GM18520 (cell line): Measurements from ENCODE around the gene STXBP6.
"Not testable (repeated sequence)": the region's sequence is repeated elsewhere in the genome, so short reads cannot be mapped to it uniquely, and the experiment has no call there.

Experiments
- ATAC-seq: cut with Tn5 transposase; IDR thresholded peaks from one replicate; pipeline ENCODE4 v1.9.1; 2021; ENCODE audit not compliant: unreplicated experiment

STXBP6 gene

GRCh38 chr14:24836324-24836723 lies 213.6 kb downstream of the STXBP6 start:
- not testable (repeated sequence) for ATAC-seq

- no peak for ATAC-seq
Measured at GRCh38 chr14:24834956-24835355, 215.0 kb downstream of the STXBP6 start.

- no peak for ATAC-seq
Measured at GRCh38 chr14:24833385-24833784, 216.6 kb downstream of the STXBP6 start.

- ATAC-seq, result no peak
Measured at GRCh38 chr14:24831677-24832076, 218.3 kb downstream of the STXBP6 start.

GRCh38 chr14:24829862-24830261 lies 220.1 kb downstream of the STXBP6 start:
- no peak for ATAC-seq

- no peak for ATAC-seq
Measured at GRCh38 chr14:24828486-24828885, 221.5 kb downstream of the STXBP6 start.

GRCh38 chr14:24826390-24826789 lies 223.6 kb downstream of the STXBP6 start:
- ATAC-seq, result no peak

- no peak for ATAC-seq
Measured at GRCh38 chr14:24820616-24821015, 229.3 kb downstream of the STXBP6 start.

- ATAC-seq, result no peak
Measured at GRCh38 chr14:24818823-24819341, 231.1 kb downstream of the STXBP6 start.

- no peak for ATAC-seq
Measured at GRCh38 chr14:24818058-24818822, 231.7 kb downstream of the STXBP6 start.

- ATAC-seq, result no peak
Measured at GRCh38 chr14:24817212-24818057, 232.5 kb downstream of the STXBP6 start.

GRCh38 chr14:24816929-24817211 lies 233.1 kb downstream of the STXBP6 start:
- ATAC-seq, result no peak

GRCh38 chr14:24816011-24816928 lies 233.7 kb downstream of the STXBP6 start:
- ATAC-seq, result no peak

- no peak for ATAC-seq
Measured at GRCh38 chr14:24815543-24815942, 234.4 kb downstream of the STXBP6 start.

GRCh38 chr14:24814944-24815343 lies 235.0 kb downstream of the STXBP6 start:
- ATAC-seq, result no peak

- no peak for ATAC-seq
Measured at GRCh38 chr14:24814346-24814745, 235.6 kb downstream of the STXBP6 start.

- ATAC-seq, result no peak
Measured at GRCh38 chr14:24813819-24814259, 236.1 kb downstream of the STXBP6 start.

GRCh38 chr14:24813089-24813815 lies 236.7 kb downstream of the STXBP6 start:
- ATAC-seq, result no peak

- no peak for ATAC-seq
Measured at GRCh38 chr14:24809135-24809534, 240.8 kb downstream of the STXBP6 start.

GRCh38 chr14:24808412-24808811 lies 241.5 kb downstream of the STXBP6 start:
- ATAC-seq, result no peak
